Liver (tissue), 9 donors: Measurements from ENCODE around the gene ANKRD34C. TPM values are rescaled to one million over a fixed set of nuclear protein-coding genes. Genes with fewer than 3 reads are reported as not detected.

Experiments used
- DNase-seq: peaks from one replicate; pipeline ENCODE4 v3.0.0-alpha.2; 2017; ENCODE audit warnings: low spot score
- H3K27ac ChIP-seq, 2 donors: one replicate each; pipeline ENCODE4 v1.7.0; 2013; ENCODE audit warnings: inconsistent platforms in 2 of 2, low read length in 2 of 2, control low read depth in 1 of 2, low read depth in 1 of 2, mild to moderate bottlenecking in 1 of 2
- H3K27me3 ChIP-seq, 4 donors: one replicate each; pipeline versions ENCODE4 v1.6.1 to v1.7.0; 2013; ENCODE audit warnings: low read length in 3 of 4, inconsistent platforms in 1 of 4, mild to moderate bottlenecking in 1 of 4, moderate library complexity in 1 of 4; ENCODE audit not compliant: control insufficient read depth in 4 of 4, insufficient read depth in 4 of 4
- H3K36me3 ChIP-seq, 4 donors: one replicate each; pipeline versions ENCODE4 v1.6.1 to v1.7.0; 2013; ENCODE audit warnings: low read length in 3 of 4, mild to moderate bottlenecking in 3 of 4, low read depth in 1 of 4, moderate library complexity in 1 of 4; ENCODE audit not compliant: control insufficient read depth in 4 of 4, insufficient read depth in 3 of 4
- H3K4me1 ChIP-seq, 4 donors: one replicate each; pipeline versions ENCODE4 v1.6.1 to v1.7.0; 2013; ENCODE audit warnings: low read length in 3 of 4, mild to moderate bottlenecking in 3 of 4, moderate library complexity in 1 of 4; ENCODE audit not compliant: control insufficient read depth in 4 of 4, insufficient read depth in 4 of 4
- H3K4me3 ChIP-seq, 3 donors: one replicate each; pipeline versions ENCODE4 v1.6.1 to v1.7.0; 2013; ENCODE audit warnings: low read length in 3 of 3, control low read depth in 1 of 3, low read depth in 1 of 3, mild to moderate bottlenecking in 1 of 3
- H3K9ac ChIP-seq, 2 donors: one replicate each; pipeline ENCODE4 v1.7.0; 2013; ENCODE audit warnings: low read length in 2 of 2, mild to moderate bottlenecking in 2 of 2, moderate library complexity in 2 of 2, control low read depth in 1 of 2, low read depth in 1 of 2
- H3K9me3 ChIP-seq, 4 donors: one replicate each; pipeline versions ENCODE4 v1.6.1 to v1.7.0; 2013; ENCODE audit warnings: low read length in 3 of 4; ENCODE audit not compliant: control insufficient read depth in 4 of 4
- ATF3 ChIP-seq: IDR thresholded peaks from 2 replicates; pipeline ENCODE4 v1.6.1; 2016; ENCODE audit warnings: antibody characterized with exemption
- CTCF ChIP-seq: fragments of 150-350 bp; IDR thresholded peaks from 2 replicates; pipeline ENCODE4 v1.5.1; 2017; ENCODE audit warnings: improper control_type of control experiment, low read depth, low read length; ENCODE audit not compliant: missing input control
- EGR1 ChIP-seq, 2 donors: IDR thresholded peaks; 2 replicates each; pipeline ENCODE4 v1.6.1; 2016 to 2018; ENCODE audit warnings: antibody characterized with exemption in 2 of 2, low read depth in 2 of 2
- FOXA2 ChIP-seq: IDR thresholded peaks from 2 replicates; pipeline ENCODE4 v1.6.1; 2016; ENCODE audit warnings: antibody characterized with exemption
- GABPA ChIP-seq, 2 donors: IDR thresholded peaks in 1 of 2; conservative IDR thresholded peaks in 1 of 2; 2 replicates each; pipeline ENCODE4 v1.6.1; 2016; ENCODE audit warnings: antibody characterized with exemption in 2 of 2, mild to moderate bottlenecking in 1 of 2, moderate library complexity in 1 of 2
- HNF4A ChIP-seq, 2 donors: conservative IDR thresholded peaks; 2 replicates each; pipeline ENCODE4 v1.6.1; 2016; ENCODE audit warnings: antibody characterized with exemption in 2 of 2, mild to moderate bottlenecking in 2 of 2
- HNF4G ChIP-seq: IDR thresholded peaks from 2 replicates; pipeline ENCODE4 v1.6.1; 2016; ENCODE audit warnings: antibody characterized with exemption
- JUND ChIP-seq, 2 donors: IDR thresholded peaks; 2 replicates each; pipeline ENCODE4 v1.6.1; 2016; ENCODE audit warnings: antibody characterized with exemption in 2 of 2
- NR2F2 ChIP-seq: IDR thresholded peaks from 2 replicates; pipeline ENCODE4 v1.6.1; 2016; ENCODE audit warnings: antibody characterized with exemption
- RAD21 ChIP-seq, 2 donors: IDR thresholded peaks; 2 replicates each; pipeline ENCODE4 v1.6.1; 2016; ENCODE audit warnings: antibody characterized with exemption in 2 of 2, mild to moderate bottlenecking in 2 of 2
- REST ChIP-seq: IDR thresholded peaks from 2 replicates; pipeline ENCODE4 v1.6.1; 2016; ENCODE audit warnings: antibody characterized with exemption, mild to moderate bottlenecking
- RXRA ChIP-seq, 2 donors: IDR thresholded peaks; 2 replicates each; pipeline ENCODE4 v1.6.1; 2017 to 2018; ENCODE audit warnings: antibody characterized with exemption in 2 of 2, mild to moderate bottlenecking in 1 of 2
- SP1 ChIP-seq: IDR thresholded peaks from 2 replicates; pipeline ENCODE4 v1.6.1; 2018; ENCODE audit warnings: antibody characterized with exemption, mild to moderate bottlenecking
- TAF1 ChIP-seq: conservative IDR thresholded peaks from 2 replicates; pipeline ENCODE4 v1.6.1; 2016; ENCODE audit warnings: antibody characterized with exemption, mild to moderate bottlenecking
- ZBTB33 ChIP-seq: IDR thresholded peaks from 2 replicates; pipeline ENCODE4 v1.6.1; 2016; ENCODE audit warnings: antibody characterized with exemption
- WGBS: extraction: QIAGEN DNeasy Blood & Tissue Kit; methylation state at CpG from one replicate; pipeline ENCODE4 v1.1.7; 2013; 5-methylcytosine and 5-hydroxymethylcytosine counted together
- polyA plus RNA-seq, 2 donors: library from polyadenylated mRNA; stranded (reverse) in 1 of 2; unstranded in 1 of 2; fragments of 200-250 nt in 1 of 2; fragments of >200 nt in 1 of 2; fragmentation: Nextera tagmentation in 1 of 2; extraction: Ambion mirVana in 1 of 2; gene quantifications; one replicate each; pipeline versions ENCODE4 v1.2.1 to v1.2.3, GENCODE V29; 2013 to 2015
- total RNA-seq, 2 donors: library from RNA; depleted of rRNA; stranded (reverse); fragments of >200 nt; gene quantifications; one replicate each; pipeline ENCODE4 v1.2.3, GENCODE V29; 2014
- donor health status: healthy.
- donor health status: healthy.
- donor health status: healthy.
- donor health status: healthy.
- donor health status: healthy.

ANKRD34C gene
- total and polyA plus RNA-seq, 4 donors, result under 0.01 TPM; not detected in 3

GRCh38 chr15:79299126-79299840 is 16.8 kb downstream of the ANKRD34C start:
- 78% methylated on average over 7 of the region's 7 CpGs for WGBS

GRCh38 chr15:79299841-79300235 is 17.3 kb downstream of the ANKRD34C start:
- H3K27ac ChIP-seq, result no peak overlapping the region
- no peaks in the 10 kb centered on the region for H3K36me3 ChIP-seq
- 41% methylated on average over 1 of the region's 1 CpG for WGBS
- TF ChIP-seq NR2F2, result no peak
- no peak for TF ChIP-seq GABPA (IDR thresholded peaks at IDR 0.05 in 1 of 2, conservative IDR thresholded peaks at IDR 0.05 in 1 of 2)
- TF ChIP-seq EGR1 (IDR thresholded peaks at IDR 0.05; ENCODE audit: low read depth in 2 of 2), result no peak
- no peak for TF ChIP-seq RXRA (IDR thresholded peaks at IDR 0.05)
- no peak for TF ChIP-seq REST
- peaks cover 0 to 6% (median 0%) of the 10 kb centered on the region in 4 donors for H3K27me3 ChIP-seq
- no peak overlapping the region for H3K4me3 ChIP-seq
- H3K9ac ChIP-seq, result no peak overlapping the region
- H3K9me3 ChIP-seq, result no peaks in the 10 kb centered on the region
- H3K4me1 ChIP-seq, result no peaks in the 10 kb centered on the region
- DNase-seq, result no peak

More at GRCh38 chr15:79299126-79299840, 16.8 kb downstream of the ANKRD34C start:
- no peaks in the 10 kb centered on the region for H3K36me3 ChIP-seq
- no peak overlapping the region for H3K4me3 ChIP-seq
- no peak for TF ChIP-seq RAD21 (IDR thresholded peaks at IDR 0.05)
- no peak for TF ChIP-seq HNF4G
- TF ChIP-seq SP1, result no peak
- no peak for TF ChIP-seq HNF4A (conservative IDR thresholded peaks at IDR 0.05)
- TF ChIP-seq EGR1 (IDR thresholded peaks at IDR 0.05; ENCODE audit: low read depth in 2 of 2), result no peak
- no peak for TF ChIP-seq TAF1
- TF ChIP-seq FOXA2, result no peak
- no peak for TF ChIP-seq ZBTB33
- no peak for TF ChIP-seq GABPA (IDR thresholded peaks at IDR 0.05 in 1 of 2, conservative IDR thresholded peaks at IDR 0.05 in 1 of 2)
- TF ChIP-seq ATF3, result no peak
- no peak for TF ChIP-seq JUND (IDR thresholded peaks at IDR 0.05)
- no peak for TF ChIP-seq NR2F2
- no peak for TF ChIP-seq CTCF
- H3K4me1 ChIP-seq, result no peaks in the 10 kb centered on the region
- H3K27ac ChIP-seq, result no peak overlapping the region
- no peak for DNase-seq
- no peaks in the 10 kb centered on the region for H3K9me3 ChIP-seq
- no peak overlapping the region for H3K9ac ChIP-seq
- peaks cover 0 to 4% (median 0%) of the 10 kb centered on the region in 4 donors for H3K27me3 ChIP-seq
